ENCODE measurements around the gene PPRC1.
A peak's percentile ranks its signal among the peaks of the same experiment; 100 is the strongest.

PPRC1 gene

GRCh38 chr10:102117391-102118159 lies 15.3 kb upstream of the PPRC1 start:
- DNase-seq (ENCODE audit: low read depth in 2 of 2): peak; percentile 40 to 43

GRCh38 chr10:102118867-102119266 lies 14.0 kb upstream of the PPRC1 start:
- DNase-seq (ENCODE audit: low read depth in 2 of 2): no peak

GRCh38 chr10:102119417-102120141 lies 13.3 kb upstream of the PPRC1 start:
- peak in 1 of 2 donors; percentile 37 for DNase-seq (ENCODE audit: low read depth in 2 of 2)

GRCh38 chr10:102120142-102120990 lies 12.5 kb upstream of the PPRC1 start, which contains the start of gene LDB1:
TSS of gene LDB1 (minus strand) at chr10:102120368. CDS start at chr10:102120110, 258 bp downstream.
- DNase-seq (ENCODE audit: low read depth in 2 of 2): peak; percentile 45 to 47

- no peak for DNase-seq (ENCODE audit: low read depth in 2 of 2)
Measured at GRCh38 chr10:102120991-102121738, 11.7 kb upstream of the PPRC1 start.

GRCh38 chr10:102121739-102122372 lies 11.0 kb upstream of the PPRC1 start:
- DNase-seq (ENCODE audit: low read depth in 2 of 2): no peak

GRCh38 chr10:102122450-102122849 lies 10.4 kb upstream of the PPRC1 start:
- DNase-seq (ENCODE audit: low read depth in 2 of 2): no peak

GRCh38 chr10:102123223-102123622 lies 9.6 kb upstream of the PPRC1 start:
- DNase-seq (ENCODE audit: low read depth in 2 of 2): no peak

GRCh38 chr10:102131286-102132170 lies 1.3 kb upstream of the PPRC1 start:
- DNase-seq (ENCODE audit: low read depth in 2 of 2): no peak

GRCh38 chr10:102132193-102132562 lies 662 bp upstream of the PPRC1 start:
- DNase-seq (ENCODE audit: low read depth in 2 of 2): no peak

- peak; percentile 46 to 57 for DNase-seq (ENCODE audit: low read depth in 2 of 2)
Measured at GRCh38 chr10:102133373-102134195, 744 bp downstream of the PPRC1 start.

- DNase-seq (ENCODE audit: low read depth in 2 of 2): no peak
Measured at GRCh38 chr10:102134416-102134815, 1.6 kb downstream of the PPRC1 start.

GRCh38 chr10:102135956-102136526 lies 3.2 kb downstream of the PPRC1 start:
- DNase-seq (ENCODE audit: low read depth in 2 of 2): no peak

- no peak for DNase-seq (ENCODE audit: low read depth in 2 of 2)
Measured at GRCh38 chr10:102139281-102140110, 6.7 kb downstream of the PPRC1 start.

- DNase-seq (ENCODE audit: low read depth in 2 of 2): no peak
Measured at GRCh38 chr10:102140218-102140617, 7.4 kb downstream of the PPRC1 start.

- DNase-seq (ENCODE audit: low read depth in 2 of 2): no peak
Measured at GRCh38 chr10:102140913-102141540, 8.2 kb downstream of the PPRC1 start.

GRCh38 chr10:102141583-102142107 lies 8.8 kb downstream of the PPRC1 start:
- no peak for DNase-seq (ENCODE audit: low read depth in 2 of 2)
